Keratinocyte (primary cell): Measurements from ENCODE around the gene FGF10.

Experiments
- EZH2 ChIP-seq: IDR thresholded peaks from one replicate; pipeline ENCODE4 v1.6.1; 2012; ENCODE audit warnings: inconsistent platforms, mild to moderate bottlenecking, low read length, moderate library complexity
- TF ChIP-seq, protein P1 (sequence below), 3 experiments: IDR thresholded peaks in 1 of 3; conservative IDR thresholded peaks in 1 of 3; optimal IDR thresholded peaks in 1 of 3; 2 replicates in 2 of 3; 3 replicates in 1 of 3; pipeline versions ENCODE3 to v1.5.1; 2011; ENCODE audit warnings: low read length in 3 of 3, mild to moderate bottlenecking in 3 of 3, moderate library complexity in 2 of 3, control low read depth in 1 of 3, inconsistent platforms in 1 of 3; ENCODE audit not compliant: insufficient read depth in 2 of 3; ENCODE audit errors: extremely low read depth in 1 of 3

GRCh38 chr5:44275329-44275728 is 113.9 kb downstream of the FGF10 start:
- TF ChIP-seq, protein P1, sequence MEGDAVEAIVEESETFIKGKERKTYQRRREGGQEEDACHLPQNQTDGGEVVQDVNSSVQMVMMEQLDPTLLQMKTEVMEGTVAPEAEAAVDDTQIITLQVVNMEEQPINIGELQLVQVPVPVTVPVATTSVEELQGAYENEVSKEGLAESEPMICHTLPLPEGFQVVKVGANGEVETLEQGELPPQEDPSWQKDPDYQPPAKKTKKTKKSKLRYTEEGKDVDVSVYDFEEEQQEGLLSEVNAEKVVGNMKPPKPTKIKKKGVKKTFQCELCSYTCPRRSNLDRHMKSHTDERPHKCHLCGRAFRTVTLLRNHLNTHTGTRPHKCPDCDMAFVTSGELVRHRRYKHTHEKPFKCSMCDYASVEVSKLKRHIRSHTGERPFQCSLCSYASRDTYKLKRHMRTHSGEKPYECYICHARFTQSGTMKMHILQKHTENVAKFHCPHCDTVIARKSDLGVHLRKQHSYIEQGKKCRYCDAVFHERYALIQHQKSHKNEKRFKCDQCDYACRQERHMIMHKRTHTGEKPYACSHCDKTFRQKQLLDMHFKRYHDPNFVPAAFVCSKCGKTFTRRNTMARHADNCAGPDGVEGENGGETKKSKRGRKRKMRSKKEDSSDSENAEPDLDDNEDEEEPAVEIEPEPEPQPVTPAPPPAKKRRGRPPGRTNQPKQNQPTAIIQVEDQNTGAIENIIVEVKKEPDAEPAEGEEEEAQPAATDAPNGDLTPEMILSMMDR (optimal IDR thresholded peaks at IDR 0.05 in 1 of 3, IDR thresholded peaks at IDR 0.05 in 1 of 3, conservative IDR thresholded peaks at IDR 0.05 in 1 of 3; ENCODE audit: extremely low read depth in 1 of 3, insufficient read depth in 2 of 3, low read length in 3 of 3): no peak
- no peak for TF ChIP-seq EZH2
